Activated CD8-positive, alpha-beta memory T cell treated with anti-CD3 and anti-CD28 coated beads for 24 hours (primary cell): ENCODE data around the gene SRPX2.
A peak's percentile ranks its signal among the peaks of the same experiment; 100 is the strongest.

Source experiments
- DNase-seq: peaks from one replicate; pipeline ENCODE4 v3.0.0-alpha.2; 2020

The SRPX2 gene

DNA sequence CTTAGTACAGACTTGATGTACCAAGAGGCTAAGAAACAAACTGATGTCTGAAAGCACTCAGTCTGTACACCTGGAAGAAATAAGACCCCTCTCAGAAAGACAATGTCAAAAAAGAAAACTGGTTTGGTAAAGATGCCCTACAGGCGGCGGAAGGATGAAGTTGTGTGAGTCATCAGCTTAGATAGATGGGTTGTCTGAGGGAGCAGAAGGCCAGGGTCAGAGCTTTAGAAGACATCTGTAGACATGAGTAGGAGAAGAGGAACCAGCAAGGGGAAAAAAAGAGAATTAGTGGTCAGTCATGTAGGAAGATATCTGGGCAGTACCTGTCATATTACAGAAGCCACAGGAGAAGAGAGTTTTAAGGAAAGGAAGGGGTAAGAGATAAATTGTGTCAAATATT is 8.3 kb downstream of the SRPX2 start:
- no peak for DNase-seq

DNA sequence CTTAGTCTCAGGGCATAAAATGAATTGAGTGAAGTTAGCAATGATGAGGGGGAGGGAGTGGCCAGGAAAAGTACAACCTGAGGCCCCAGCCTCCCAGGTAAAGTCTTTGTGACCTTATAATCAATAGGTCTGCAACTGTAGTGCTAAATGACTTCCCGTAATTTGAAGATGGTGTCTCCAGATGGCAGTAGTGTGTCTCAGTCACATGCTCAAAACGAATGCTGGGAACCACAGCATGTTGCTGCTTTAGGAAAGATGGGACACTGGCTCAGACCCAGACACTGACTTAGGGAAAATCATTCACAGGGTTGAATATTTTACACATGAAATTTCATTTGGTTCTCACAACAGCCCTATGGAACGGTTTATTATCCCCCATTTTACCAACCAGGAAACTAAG is 10.3 kb downstream of the SRPX2 start:
- no peak for DNase-seq

DNA sequence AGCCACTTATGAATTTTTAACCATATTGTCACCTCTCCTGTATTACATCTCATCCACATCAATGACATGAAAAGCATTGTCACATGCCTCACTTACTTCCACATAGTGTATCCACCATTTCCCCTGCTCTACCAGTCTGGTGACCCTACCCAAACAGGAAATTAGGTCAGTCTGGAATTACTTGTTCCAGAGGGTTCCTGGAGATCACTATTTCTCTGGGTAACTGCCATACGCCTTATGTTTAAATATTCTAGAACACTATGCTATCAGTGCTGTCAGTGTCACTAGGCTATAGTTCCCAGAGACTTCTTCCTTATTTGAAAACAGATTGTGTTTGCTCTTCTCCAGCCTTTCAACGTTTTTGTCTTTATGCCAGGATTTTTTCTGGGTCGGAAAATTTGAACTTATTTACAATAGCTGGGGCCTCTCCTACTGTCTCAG is 15.0 kb downstream of the SRPX2 start:
- no peak for DNase-seq

DNA sequence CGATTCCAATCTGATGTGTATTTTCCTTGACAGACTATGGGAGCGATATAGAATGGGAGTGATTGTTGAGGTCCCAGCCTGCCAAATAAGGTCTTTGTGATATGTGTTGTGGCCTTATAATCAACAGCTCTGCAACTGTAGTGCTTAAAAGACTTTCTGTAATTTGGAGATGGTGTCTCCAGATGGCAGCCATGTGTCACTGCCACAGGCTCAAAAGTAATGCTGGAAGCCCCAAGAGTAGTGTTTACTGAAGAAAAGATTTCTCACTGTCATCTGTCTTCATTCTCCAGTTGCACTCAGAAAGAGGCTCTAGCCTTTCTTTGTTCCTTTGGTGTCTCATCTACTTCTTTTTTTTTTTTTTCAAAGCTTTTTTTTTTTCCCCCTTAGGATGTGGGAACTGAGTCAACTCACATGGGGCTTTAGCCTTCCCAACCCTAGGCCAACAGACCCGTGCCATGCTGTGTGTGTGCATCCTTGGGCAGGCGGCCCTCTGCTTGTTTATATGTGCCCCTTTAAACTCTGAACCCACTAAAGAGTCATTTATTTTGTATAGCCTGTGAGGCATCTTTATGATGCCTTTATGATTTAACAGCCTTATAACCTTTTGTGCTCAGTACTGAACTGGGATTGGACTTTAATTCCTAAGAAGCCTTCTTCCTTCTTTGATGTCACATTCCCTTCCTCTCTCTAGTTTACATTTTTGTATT is 15.6 kb downstream of the SRPX2 start:
- no peak for DNase-seq

DNA sequence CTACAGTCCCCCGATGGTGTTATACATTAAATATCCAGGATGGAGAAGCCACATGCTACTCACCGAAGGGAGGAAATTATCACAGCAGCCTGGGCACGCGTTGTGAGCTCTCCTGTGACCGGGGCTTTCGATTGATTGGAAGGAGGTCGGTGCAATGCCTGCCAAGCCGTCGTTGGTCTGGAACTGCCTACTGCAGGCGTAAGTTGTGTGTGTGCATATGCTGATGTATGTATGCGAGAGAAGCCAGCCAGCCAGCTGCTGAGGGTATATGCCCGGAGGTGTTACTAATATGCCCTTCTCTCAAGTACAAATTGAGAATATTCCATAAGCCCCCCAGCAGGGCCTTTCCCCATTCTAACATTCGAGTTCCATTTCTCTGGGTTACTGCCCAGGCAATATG is 18.2 kb downstream of the SRPX2 start:
- DNase-seq, result no peak

DNA sequence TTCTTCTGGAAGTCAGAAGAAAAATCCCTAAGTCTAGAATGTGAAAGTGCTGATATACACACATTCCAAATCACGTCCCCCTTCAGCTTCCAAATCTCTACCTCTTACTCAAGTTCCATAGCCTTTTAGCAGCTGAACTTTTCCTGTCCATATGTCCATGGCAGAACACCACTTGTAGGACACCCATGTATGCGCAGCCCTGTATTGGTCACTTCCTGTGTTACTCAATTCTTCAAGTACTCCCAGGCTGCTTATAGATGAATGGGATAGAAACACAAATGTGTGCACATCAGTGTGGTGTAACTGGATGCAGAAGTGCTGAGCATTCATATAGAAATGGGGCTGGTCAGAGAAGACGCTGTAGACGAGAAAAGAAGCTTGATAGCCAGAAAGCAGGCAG is 18.8 kb downstream of the SRPX2 start:
- DNase-seq, result no peak

DNA sequence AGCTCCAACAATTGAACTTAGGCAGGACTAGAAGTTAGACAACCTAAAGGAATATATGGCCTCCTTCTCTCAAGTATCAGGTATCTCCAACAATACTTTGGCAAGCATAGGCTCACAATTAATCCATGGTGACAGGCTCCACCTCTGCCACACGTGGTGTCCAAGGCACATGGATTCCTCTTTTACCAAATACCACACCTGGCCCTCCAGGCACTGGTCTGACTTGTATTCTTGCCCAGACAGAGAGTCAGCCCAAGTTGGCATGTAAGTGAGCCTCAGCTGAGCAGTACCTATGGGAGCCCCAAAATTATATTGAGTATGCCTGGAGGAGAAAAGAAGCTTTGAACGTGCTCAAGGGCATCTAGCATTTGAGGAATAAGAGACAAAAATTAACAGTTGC is 19.6 kb downstream of the SRPX2 start:
- no peak for DNase-seq

DNA sequence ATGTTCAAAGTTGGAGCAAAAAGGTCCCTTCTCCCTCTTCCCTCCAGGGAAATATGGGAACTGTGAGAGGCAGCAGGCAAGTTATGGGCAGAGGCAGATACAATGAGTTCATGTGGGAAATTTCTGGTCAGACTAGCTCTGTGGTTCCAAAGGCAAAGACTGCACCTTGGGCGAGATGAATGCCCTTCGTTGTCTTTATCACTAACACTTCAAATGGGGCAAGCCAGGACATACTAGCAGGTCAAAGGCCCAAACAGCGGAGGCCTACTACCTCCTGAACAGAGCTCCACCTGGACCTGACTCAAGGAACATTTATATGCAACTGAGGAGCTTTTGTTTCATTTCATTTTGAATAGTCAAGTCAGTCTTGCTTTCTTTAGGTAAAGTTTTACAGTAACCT is 29.0 kb downstream of the SRPX2 start:
- DNase-seq, result no peak

DNA sequence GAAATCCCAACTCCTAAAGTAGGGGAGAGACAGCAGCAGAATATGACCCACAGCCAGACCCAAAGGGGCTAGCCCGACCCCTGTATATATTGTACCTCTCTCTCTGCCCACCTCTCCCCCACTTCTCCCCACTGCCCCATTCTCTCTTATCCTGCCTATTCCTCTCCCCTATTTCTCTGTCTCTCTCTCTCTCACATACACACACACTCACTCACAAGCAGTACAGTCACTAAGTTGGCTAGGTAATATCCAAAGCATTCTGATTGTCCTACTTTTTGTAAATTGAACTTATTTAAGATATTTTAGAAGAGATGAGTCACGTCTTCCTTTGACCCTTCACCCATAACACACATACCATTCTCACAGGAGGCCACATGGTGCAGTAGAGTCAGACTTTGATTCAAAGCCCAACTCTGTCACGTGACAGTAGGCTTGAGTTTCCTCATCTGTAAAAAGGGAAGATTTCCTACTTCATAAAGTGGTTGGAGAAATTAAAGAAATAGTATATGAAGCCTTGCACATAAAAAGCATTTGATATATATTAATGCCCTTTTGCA is 29.5 kb downstream of the SRPX2 start:
- DNase-seq, result no peak

DNA sequence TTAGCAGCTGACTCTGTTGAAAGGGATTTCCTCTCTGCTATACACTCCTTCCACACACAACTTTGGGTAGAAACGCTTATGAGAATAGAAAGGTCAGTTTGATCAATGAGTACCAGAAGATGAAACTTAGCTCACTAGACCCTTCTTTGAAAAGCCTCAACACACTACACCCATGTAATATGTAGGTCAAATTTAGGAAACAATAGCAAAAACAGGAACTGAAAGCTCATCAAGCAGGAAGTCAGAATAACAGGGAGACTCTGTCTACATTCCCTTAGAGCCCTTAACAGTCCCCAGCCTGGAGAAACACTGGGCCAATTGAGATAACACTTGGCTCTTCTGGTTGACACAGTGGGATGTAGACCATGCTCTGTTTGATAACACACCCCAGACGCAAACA is 30.7 kb downstream of the SRPX2 start:
- no peak for DNase-seq

DNA sequence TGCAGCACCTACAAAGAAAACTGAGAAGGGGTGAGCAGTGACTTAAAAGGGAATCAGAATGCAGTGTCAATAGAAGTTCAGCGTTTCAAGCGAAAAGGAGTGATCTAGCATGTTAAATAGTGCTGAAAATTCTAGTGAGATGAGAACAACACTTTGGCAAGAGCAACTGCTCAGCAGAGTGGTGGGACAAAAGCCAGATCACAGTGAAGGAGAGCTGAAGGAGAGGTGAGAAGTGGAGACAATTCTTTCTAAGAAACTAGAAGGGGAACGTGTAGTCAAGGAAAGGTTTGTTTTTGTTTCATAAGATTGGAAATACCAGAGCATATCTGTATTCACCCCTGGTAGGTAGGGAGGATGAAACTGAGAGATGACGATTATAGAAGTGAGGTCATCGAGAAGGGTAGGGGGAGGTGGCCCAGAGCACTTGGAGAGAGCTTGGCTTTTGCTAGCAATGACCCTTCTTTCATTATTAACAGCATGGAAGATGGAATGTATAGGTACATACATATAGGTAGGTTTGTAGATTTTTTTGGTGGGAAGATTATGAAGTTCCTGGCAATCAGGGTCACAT is 33.7 kb downstream of the SRPX2 start:
- DNase-seq, result no peak

DNA sequence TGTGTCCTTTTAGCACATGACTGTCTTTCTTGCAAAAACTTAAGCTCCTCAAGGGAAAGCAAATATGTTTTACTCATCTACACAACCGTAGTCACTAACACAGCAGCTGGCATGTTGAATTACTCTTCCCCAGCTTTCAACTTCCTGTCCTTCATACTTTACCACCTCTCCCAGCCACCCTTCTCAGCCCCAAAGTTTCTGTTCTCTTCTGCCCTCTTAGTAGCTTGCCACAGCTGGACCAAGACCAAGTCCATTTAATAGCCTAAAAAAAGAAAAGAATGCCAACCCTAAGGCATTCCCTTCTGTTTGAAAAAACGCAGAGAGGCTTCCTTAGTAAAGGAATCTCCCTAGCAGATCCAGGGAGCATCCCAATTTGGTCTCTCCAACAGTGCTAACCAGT is 36.8 kb downstream of the SRPX2 start:
- DNase-seq, result no peak

DNA sequence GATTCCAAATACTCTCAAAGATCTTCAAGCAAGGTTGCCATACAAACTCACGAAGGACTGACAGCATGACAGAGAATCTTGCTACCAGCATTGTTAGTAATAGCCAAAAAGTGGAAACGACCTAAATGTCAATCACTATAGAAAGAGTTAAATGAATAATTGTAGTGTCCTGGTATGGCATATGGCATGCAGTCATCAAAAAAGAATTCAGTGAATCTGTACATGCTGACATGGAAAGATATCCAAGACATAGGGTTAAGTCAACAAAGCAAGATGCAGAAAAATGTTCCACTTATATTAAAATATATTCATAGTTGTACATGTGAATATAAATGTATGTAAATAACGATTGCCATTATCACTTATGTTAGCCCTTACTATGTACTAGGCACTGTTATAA is 37.6 kb downstream of the SRPX2 start:
- no peak for DNase-seq

DNA sequence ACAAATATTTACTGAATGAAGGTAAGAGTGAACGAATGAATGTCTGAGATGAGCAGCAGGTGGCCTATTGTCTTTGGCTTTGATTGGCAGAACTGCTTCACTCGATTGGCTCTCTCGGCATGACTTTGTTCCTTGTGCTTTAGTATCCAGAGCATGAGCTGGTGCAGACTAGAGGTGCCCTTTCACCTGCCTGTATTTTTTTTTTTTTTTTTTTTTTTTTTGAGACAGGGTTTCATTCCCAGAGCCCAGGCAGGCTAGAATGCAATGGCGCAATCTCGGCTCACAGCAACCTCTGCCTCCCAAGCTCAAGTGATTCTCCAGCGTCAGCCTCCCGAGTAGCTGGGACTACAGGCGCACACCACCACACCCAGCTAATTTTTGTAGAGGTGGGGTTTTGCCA is 38.9 kb downstream of the SRPX2 start:
- no peak for DNase-seq

DNA sequence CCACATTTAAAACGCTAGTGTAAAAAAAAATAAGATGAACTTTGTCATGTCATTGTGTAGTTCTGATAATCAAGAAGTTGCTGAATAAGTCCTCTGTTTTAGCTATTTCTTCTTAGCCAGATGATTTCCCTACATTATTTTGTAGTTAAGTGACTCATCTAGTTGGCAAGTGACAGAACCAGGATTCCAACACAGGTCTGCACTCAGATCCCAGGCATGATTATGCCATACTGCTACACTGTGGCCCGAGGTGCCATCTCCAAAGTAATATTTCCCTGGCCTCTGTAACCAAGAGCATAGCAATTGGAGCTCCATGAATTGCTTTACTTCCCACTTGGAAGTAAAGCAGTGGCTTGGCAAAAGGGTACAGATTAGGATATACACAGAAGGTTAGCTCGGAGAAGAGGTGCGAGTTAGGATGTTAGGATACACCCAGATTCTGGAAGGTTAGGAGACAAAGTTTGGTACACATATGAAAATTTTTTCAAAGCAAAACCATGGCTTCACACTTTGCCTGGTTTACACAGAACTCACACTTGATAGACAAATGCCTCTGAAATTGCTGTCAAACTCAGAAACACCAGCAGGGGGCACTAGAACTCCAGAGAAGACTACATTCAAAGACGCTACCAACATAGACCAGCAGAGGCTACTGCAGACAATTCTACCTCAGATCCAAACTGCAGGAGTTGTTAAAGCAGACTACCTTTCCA is 41.4 kb downstream of the SRPX2 start:
- DNase-seq, result peak; percentile 77

DNA sequence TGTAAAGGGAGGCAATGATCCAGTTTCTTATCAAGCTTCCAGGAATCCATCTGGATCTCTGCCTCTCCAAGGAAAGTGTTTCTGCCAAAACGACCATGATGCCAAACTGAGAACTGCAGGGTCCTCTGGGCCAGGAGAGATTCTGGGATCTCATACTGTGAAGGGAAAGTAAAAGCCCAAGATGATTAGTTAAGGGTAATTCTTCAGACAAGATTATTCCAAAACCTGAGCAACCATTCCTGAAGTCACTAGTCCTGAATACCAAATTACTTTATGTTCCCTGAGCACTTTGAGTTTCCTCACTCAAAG is 42.0 kb downstream of the SRPX2 start:
- DNase-seq, result no peak

DNA sequence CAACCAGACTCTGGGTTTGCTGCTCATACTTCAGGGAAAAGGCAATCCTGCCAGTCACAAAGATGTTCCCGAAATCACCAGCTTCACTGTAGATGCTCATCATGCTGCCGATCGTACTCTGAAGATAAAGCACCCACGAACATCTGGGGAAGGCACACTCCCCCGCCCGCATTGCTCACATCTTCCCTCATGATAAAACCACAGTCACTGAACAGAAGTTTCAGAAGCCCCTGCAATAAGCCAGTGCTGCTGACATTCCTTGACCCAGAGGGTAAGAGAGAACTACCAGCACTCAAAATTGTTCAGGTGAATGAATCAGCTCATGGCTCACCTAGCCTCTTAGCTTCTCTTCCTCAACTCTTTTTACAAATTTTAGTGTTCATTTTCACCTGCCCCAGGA is 43.1 kb downstream of the SRPX2 start:
- no peak for DNase-seq

DNA sequence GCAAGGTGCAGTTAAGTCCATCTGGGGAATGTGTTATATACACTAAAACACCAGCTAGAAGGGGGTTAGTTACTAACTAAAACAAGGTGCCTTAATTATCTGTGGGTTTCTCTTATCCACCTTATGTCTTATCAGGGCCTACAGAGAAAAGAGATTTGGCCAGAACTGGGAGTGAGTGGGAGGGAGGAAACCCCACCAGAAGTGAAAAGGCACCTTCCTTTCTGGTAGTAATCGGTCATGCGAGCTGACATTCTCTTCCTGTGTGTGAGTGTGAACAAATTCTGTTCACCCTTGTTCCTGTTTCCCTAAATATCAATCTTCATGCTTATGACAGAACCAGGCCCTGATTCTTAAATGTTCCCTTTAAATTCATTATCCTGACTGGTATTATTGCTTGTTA is 43.5 kb downstream of the SRPX2 start:
- DNase-seq, result no peak

DNA sequence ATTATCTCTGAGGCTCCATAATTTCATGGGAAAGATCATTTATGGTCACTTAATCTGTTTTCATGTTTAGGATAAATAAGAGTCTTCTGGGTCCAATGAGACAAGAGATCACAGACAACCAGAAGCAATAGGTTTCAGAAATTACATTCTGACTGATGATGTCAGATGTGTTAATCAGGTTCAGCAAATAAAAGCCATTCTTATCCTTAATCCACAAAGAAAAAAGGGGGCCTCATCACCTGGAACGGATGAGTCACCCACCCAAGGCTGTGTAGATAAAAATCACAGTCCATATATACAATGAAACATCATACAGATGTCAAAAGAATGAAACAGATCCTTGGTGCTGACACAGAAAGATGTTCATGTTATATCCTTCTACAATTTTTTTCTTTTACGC is 51.3 kb downstream of the SRPX2 start:
- DNase-seq, result no peak

DNA sequence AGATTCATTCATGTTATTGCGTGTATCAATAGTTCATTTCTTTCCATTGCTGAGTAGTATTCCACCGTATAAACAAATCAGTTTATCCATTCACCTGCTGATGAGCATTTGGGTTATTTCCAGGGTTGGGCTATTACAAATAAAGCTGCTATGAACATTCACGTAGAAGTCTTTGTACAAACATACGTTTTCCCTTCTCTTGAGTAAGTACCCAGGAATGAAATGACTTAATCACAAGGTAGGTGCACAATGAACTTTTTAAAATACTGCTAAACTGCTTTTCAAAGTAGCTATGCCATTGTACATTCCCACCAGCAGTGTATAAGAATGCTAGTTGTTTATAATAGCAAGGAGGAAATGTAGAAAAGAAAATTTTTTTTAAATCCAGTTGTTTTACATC is 52.0 kb downstream of the SRPX2 start:
- DNase-seq, result no peak

DNA sequence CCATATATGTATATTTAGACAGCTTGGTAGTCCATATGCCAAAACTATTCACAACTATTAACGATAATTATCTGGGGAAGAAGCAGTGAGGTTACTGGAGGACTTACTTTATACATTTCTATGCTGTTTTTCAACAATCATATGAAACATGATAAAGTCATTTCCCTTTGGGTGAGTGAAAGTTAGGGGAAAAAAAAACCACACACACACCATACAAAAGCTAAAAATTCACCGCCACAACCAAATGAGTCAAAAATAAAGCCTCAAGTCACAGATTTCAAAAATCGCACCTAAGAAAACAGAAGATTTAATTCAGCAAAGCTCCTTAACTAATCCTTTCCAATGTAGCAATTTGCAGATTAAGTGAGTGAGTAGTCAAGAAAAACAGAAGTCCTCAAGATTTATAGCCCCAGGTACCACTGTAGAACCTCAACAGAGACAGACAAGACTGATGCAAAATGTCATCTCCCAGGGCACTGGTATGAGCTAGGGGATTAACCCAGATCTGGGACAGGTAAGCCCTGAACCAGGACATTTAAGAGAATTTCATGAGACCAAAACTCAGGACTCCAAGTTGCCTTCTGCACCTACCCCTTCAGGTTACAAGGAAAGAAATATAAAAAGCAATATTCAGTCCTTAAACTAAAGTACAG is 52.8 kb downstream of the SRPX2 start:
- no peak for DNase-seq

DNA sequence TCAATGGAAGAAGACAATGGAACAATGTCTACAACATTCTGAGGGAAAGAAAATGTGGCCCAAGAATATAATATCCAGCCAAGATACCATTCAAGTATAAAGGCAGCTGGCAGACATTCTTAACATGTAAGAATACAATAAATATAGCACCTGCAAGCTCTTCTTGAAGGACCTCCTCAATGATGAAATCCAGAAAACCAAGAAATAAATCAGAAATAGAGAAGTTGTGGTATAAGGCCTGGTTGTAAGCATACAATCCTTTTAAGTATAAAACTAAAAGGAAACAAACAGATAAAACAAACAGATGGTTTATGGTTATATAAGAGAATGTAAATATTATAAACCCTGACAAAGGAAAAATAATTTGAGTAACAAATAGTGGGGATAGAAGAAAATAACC is 54.6 kb downstream of the SRPX2 start:
- no peak for DNase-seq

DNA sequence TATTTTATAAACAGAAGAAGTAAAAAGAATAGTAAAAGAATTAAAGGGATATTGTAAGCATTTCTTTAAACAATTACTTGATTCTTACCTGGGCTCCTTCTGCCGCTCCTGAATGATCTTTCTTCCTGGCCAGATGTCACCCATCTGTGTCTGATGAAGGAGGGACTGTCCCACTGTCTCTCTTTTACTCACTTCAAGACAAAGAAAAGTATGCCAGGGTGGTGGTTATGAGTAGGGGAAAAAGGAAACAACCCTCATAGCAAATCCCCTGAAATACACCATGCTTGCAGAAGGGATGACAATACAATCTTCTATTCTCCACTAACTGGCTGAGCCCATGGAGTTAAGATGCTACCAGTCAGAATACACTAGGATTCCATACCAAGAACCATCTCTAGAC is 56.8 kb downstream of the SRPX2 start:
- no peak for DNase-seq
